ENCODE results near the gene GMEB2.

Gene GMEB2

DNA sequence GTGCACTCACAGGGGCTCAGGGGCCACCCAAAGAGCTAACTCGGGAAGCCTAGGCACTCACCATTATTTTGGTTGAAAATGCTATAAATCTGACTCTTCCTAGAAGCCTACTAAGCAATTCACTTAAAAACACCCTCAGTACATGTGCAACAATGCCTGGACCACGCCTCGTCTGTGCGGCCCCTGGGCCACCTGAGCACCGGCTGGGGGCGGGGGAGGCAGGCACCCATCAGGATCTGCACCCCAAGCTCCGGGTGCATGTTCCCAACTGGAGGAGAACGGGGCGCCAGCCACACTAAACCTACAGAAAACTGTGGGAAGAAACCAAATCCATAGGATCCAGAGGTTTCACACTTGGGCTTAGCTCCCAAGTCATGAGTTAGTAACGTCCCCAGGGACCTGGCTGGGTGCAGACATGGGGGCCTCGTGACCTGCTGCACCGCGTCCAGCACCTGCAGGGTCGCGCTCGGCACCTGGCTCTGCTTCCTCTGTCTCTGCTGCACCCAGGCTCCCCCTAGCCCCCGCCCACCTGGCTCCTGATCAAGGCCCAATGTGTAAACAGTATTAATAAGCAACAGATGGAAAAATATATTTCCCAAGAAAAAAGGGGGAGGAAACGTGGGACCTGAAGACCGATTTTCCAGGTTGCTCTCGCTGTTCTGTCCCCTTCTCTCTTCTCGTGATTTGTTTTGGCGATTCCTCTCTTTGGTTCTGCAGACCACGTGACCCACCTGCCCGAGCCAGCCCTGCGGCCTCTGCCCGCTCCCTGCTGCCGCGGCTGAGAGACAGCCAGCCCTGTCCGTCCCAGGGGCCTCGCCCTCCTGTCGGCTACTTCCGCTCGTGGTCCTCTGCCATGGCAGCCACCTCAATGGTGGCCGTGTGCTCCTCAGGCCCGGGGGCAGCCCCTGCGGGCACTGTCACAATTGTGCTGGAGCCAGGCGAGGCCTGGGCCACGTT is 37.4 kb downstream of the GMEB2 start:
- Histone ChIP-seq H3K27ac (ENCODE audit: insufficient read depth in 1 of 2, low read depth in 1 of 2, low read length in 2 of 2, poor library complexity in 1 of 2, severe bottlenecking in 2 of 2) (no peak overlapping the region), H3K9me3 (ENCODE audit: control extremely low read depth in 1 of 5, control insufficient read depth in 4 of 5, insufficient read depth in 2 of 5, low read depth in 1 of 5, low read length in 4 of 5) (no peaks in the 10 kb centered on the region), H3K36me3 (ENCODE audit: control insufficient read depth in 4 of 4, insufficient read depth in 4 of 4, low read length in 3 of 4) (peaks cover 0 to 40% (median 29%) of the 10 kb centered on the region in 4 experiments), H3K4me3 (ENCODE audit: control insufficient read depth in 1 of 7, extremely low read depth in 1 of 7, insufficient read depth in 4 of 7, low read depth in 2 of 7, low read length in 6 of 7) (no peak overlapping the region), H3K4me1 (ENCODE audit: control extremely low read depth in 1 of 4, control insufficient read depth in 4 of 4, insufficient read depth in 4 of 4, low read length in 3 of 4) (peaks cover 0 to 26% (median 25%) of the 10 kb centered on the region in 4 experiments), H3K27me3 (replicated peaks in 2 of 5; ENCODE audit: control insufficient read depth in 4 of 5, insufficient read depth in 5 of 5, low read length in 4 of 5) (no peaks in the 10 kb centered on the region)
- CTCF ChIA-PET, result interaction anchor here (1.0 kb wide), 1 partner anchor 9 kb away, joined by 3 read pairs; no protein-coding TSS in a partner anchor
- POLR2A ChIA-PET, result no interaction called here
- DNase-seq, result no peak
- WGBS (ENCODE audit: insufficient coverage), result 96% methylated on average over 34 of the region's 38 CpGs

DNA sequence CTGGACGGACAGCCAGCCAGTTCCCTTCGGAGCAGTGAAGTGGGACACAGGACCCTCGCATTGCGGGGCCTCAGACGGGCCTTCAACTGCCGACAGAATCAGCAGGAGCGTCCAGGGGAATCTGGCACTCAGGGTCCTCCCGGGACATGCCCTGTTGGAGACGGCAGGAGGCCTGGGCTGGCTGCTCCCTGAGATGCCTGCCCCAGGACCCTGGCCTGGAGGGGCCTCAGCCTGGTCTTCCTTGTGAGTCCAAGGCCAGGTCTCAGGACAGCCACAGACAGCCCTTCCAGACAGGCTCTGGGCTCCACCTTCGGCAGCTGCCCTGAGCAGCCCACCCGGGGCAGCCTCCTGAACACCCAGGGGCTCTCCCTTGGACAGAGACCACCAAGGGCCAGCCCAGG is 38.3 kb downstream of the GMEB2 start:
- POLR2A ChIA-PET, result no interaction called here
- H3K4me3 ChIP-seq (ENCODE audit: control insufficient read depth in 1 of 7, extremely low read depth in 1 of 7, insufficient read depth in 4 of 7, low read depth in 2 of 7, low read length in 6 of 7), result peak overlapping the region in 1 of 7 experiments; percentile 42
- H3K4me1 ChIP-seq (ENCODE audit: control extremely low read depth in 1 of 4, control insufficient read depth in 4 of 4, insufficient read depth in 4 of 4, low read length in 3 of 4), result peaks cover 0 to 26% (median 25%) of the 10 kb centered on the region in 4 experiments
- CTCF ChIA-PET, result interaction anchor here (1.2 kb wide), 1 partner anchor 53 kb away, joined by 5 read pairs; no protein-coding TSS in a partner anchor
- peaks cover 0 to 40% (median 28%) of the 10 kb centered on the region in 4 experiments for H3K36me3 ChIP-seq (ENCODE audit: control insufficient read depth in 4 of 4, insufficient read depth in 4 of 4, low read length in 3 of 4)
- H3K27me3 ChIP-seq (replicated peaks in 2 of 5; ENCODE audit: control insufficient read depth in 4 of 5, insufficient read depth in 5 of 5, low read length in 4 of 5), result no peaks in the 10 kb centered on the region
- WGBS (ENCODE audit: insufficient coverage), result 95% methylated on average over 11 of the region's 11 CpGs
- no peak overlapping the region for H3K27ac ChIP-seq (ENCODE audit: insufficient read depth in 1 of 2, low read depth in 1 of 2, low read length in 2 of 2, poor library complexity in 1 of 2, severe bottlenecking in 2 of 2)
- H3K9me3 ChIP-seq (ENCODE audit: control extremely low read depth in 1 of 5, control insufficient read depth in 4 of 5, insufficient read depth in 2 of 5, low read depth in 1 of 5, low read length in 4 of 5), result no peaks in the 10 kb centered on the region
- no peak for DNase-seq

DNA sequence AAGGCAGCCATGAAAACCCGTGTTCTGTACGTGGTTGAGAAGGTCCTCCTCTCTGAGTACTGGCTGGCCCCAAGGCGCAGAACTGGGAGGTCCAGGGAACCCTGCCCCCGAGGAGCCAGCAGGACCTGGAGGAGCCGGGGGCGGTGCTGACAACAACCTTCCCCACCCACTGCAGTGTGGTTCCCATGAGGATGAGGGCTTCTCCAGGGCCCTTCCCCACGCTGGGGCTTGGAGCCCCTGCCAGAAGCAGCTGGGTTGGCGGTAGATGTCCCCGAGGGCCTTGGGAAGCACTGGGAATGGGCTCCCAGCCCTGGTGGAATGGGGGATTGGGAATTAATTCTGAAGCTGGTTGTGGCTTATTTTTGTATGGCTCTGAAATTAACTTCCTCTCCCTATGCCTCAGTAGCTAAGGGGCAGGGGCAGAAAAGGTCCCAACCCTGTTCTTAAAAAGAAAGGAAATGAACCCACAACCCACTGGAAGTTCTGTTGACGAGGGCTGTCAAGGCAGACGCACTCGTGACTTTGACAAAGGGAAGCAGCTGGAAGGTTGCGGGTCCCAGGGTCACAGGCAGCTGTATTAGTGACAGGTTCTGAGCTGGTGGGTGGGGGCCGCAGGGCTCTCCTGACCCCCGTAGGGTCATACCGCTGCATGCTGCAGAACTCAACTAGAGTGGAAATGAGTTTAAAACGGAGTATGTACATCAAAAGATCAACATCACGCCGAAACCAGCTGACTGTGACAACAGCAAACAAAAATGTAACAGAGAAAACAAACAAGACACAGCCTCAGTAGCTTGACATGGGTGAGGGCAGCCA is 38.9 kb downstream of the GMEB2 start:
- WGBS (ENCODE audit: insufficient coverage), result 15% methylated on average over 15 of the region's 19 CpGs
- CTCF ChIA-PET, result interaction anchor here (0.9 to 1.2 kb wide), 2 partner anchors 10 to 54 kb away, joined by 3 to 5 read pairs; no protein-coding TSS in a partner anchor

DNA sequence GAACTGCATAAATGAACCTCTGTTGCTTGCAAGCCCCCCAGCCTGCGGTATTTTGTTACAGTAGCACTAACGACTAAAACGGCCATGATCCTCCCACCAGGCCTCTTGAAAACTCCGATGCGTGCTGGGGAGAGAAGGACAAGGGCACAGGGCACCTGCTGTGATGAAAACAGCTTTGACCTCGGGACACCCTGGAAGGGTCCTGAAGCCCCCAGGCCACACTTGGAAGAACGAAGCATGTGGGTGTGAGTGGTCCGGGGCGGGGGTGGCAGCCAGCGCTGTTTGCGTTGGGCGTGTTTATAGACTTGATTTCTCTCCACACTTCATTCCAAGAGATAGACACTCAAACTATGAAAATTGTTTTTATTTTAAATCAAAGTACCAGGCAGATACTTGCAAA is 39.6 kb downstream of the GMEB2 start:
- no peak overlapping the region for H3K4me3 ChIP-seq (ENCODE audit: control insufficient read depth in 1 of 7, extremely low read depth in 1 of 7, insufficient read depth in 4 of 7, low read depth in 2 of 7, low read length in 6 of 7)
- POLR2A ChIA-PET, result no interaction called here
- H3K36me3 ChIP-seq (ENCODE audit: control insufficient read depth in 4 of 4, insufficient read depth in 4 of 4, low read length in 3 of 4), result peaks cover 0 to 29% (median 20%) of the 10 kb centered on the region in 4 experiments
- no peaks in the 10 kb centered on the region for H3K9me3 ChIP-seq (ENCODE audit: control extremely low read depth in 1 of 5, control insufficient read depth in 4 of 5, insufficient read depth in 2 of 5, low read depth in 1 of 5, low read length in 4 of 5)
- 92% methylated on average over 6 of the region's 12 CpGs for WGBS (ENCODE audit: insufficient coverage)
- no peak overlapping the region for H3K27ac ChIP-seq (ENCODE audit: insufficient read depth in 1 of 2, low read depth in 1 of 2, low read length in 2 of 2, poor library complexity in 1 of 2, severe bottlenecking in 2 of 2)
- H3K27me3 ChIP-seq (replicated peaks in 2 of 5; ENCODE audit: control insufficient read depth in 4 of 5, insufficient read depth in 5 of 5, low read length in 4 of 5), result no peaks in the 10 kb centered on the region
- no peak for DNase-seq
- CTCF ChIA-PET, result no interaction called here
- H3K4me1 ChIP-seq (ENCODE audit: control extremely low read depth in 1 of 4, control insufficient read depth in 4 of 4, insufficient read depth in 4 of 4, low read length in 3 of 4), result peaks cover 0 to 26% (median 25%) of the 10 kb centered on the region in 4 experiments

More for the DNA sequence above, 38.9 kb downstream of the GMEB2 start:
- Histone ChIP-seq H3K4me1 (ENCODE audit: control extremely low read depth in 1 of 4, control insufficient read depth in 4 of 4, insufficient read depth in 4 of 4, low read length in 3 of 4) (peaks cover 0 to 26% (median 25%) of the 10 kb centered on the region in 4 experiments), H3K27ac (ENCODE audit: insufficient read depth in 1 of 2, low read depth in 1 of 2, low read length in 2 of 2, poor library complexity in 1 of 2, severe bottlenecking in 2 of 2) (no peak overlapping the region), H3K4me3 (ENCODE audit: control insufficient read depth in 1 of 7, extremely low read depth in 1 of 7, insufficient read depth in 4 of 7, low read depth in 2 of 7, low read length in 6 of 7) (peak overlapping the region in 4 of 7 experiments; percentile 4 to 42 (median 24)), H3K27me3 (replicated peaks in 2 of 5; ENCODE audit: control insufficient read depth in 4 of 5, insufficient read depth in 5 of 5, low read length in 4 of 5) (no peaks in the 10 kb centered on the region), H3K9me3 (ENCODE audit: control extremely low read depth in 1 of 5, control insufficient read depth in 4 of 5, insufficient read depth in 2 of 5, low read depth in 1 of 5, low read length in 4 of 5) (no peaks in the 10 kb centered on the region), H3K36me3 (ENCODE audit: control insufficient read depth in 4 of 4, insufficient read depth in 4 of 4, low read length in 3 of 4) (peaks cover 0 to 36% (median 24%) of the 10 kb centered on the region in 4 experiments)
- POLR2A ChIA-PET, result interaction anchor here (0.5 to 0.7 kb wide), 2 partner anchors 41 to 395 kb away, joined by 3 to 5 read pairs; no protein-coding TSS in a partner anchor
- peak; percentile 65 to 95 (median 91) for DNase-seq

DNA sequence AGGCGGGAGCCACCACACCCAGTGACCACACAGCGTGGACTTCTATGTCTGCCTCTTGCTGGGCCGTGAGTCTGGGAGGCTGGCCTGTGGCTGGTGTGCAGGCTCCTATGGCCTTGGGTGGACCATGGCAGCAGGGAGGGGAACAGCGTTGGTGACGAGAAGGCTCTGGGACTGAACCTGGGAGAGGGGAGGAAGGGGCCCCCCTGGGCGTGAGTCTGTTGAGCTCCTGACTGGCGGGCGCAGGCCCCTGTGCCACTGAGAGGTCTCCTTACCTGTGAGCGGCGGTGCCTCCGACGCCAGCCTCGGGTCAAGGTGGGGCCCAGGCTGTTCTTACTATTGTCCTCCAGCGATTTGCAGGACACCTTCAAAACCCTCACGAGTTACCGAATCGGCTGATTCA is 40.1 kb downstream of the GMEB2 start:
- Histone ChIP-seq H3K27ac (ENCODE audit: insufficient read depth in 1 of 2, low read depth in 1 of 2, low read length in 2 of 2, poor library complexity in 1 of 2, severe bottlenecking in 2 of 2) (no peak overlapping the region), H3K9me3 (ENCODE audit: control extremely low read depth in 1 of 5, control insufficient read depth in 4 of 5, insufficient read depth in 2 of 5, low read depth in 1 of 5, low read length in 4 of 5) (no peaks in the 10 kb centered on the region), H3K4me1 (ENCODE audit: control extremely low read depth in 1 of 4, control insufficient read depth in 4 of 4, insufficient read depth in 4 of 4, low read length in 3 of 4) (peaks cover 0 to 26% (median 25%) of the 10 kb centered on the region in 4 experiments), H3K4me3 (ENCODE audit: control insufficient read depth in 1 of 7, extremely low read depth in 1 of 7, insufficient read depth in 4 of 7, low read depth in 2 of 7, low read length in 6 of 7) (no peak overlapping the region), H3K27me3 (replicated peaks in 2 of 5; ENCODE audit: control insufficient read depth in 4 of 5, insufficient read depth in 5 of 5, low read length in 4 of 5) (no peaks in the 10 kb centered on the region), H3K36me3 (ENCODE audit: control insufficient read depth in 4 of 4, insufficient read depth in 4 of 4, low read length in 3 of 4) (peaks cover 0 to 24% (median 16%) of the 10 kb centered on the region in 4 experiments)
- no peak for DNase-seq
- POLR2A ChIA-PET, result interaction anchor here (0.7 kb wide), 1 partner anchor 102 kb away, joined by 3 read pairs; no protein-coding TSS in a partner anchor
- CTCF ChIA-PET, result no interaction called here
- 94% methylated on average over 15 of the region's 17 CpGs for WGBS (ENCODE audit: insufficient coverage)

DNA sequence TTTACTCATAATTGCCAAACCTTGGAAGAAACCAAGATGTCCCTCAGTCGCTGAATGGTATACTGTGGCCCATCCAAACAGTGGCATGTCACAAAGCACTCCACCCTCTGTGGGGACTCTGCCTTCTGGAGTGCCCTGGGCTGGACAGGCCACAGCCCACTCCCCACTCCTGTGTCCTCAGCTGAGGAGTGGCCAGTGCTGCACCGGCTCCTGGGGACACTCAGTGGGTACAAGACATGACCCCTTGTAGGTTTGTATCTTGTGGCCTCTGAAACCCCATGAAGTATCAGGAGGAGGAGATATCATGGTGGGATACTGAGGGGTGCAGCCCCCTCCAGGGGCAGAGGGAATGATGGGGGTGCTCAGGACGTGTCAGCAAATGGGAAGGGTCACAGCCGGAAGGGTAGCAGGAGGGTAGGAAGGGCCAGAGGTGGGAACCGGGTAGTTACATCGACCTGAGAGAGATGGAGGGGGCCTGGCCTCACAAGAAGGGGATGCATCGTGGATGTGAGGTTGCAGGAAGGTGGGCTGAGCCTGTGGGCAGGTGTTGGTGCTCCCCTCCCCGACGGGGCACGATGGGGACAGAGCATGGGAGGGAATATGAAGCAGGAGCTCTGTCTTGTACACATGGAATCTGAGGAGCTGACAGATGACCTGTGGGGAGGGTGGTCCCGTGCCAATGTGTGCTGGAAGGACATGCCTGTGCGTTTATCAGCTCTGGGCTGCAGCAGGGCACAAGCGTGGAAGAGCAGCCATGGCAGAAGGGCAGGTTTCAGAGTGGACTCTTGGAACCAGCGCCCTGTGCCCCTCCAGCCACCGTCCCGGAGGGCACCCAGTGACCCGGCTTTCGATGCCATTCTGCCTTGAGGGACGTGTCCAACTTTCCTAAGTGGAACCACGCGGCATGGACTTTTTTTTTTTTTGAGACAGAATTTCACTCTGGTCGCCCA is 41.0 kb downstream of the GMEB2 start:
- CTCF ChIA-PET, result interaction anchor here (1.4 kb wide), 1 partner anchor 28 kb away, joined by 3 read pairs; no protein-coding TSS in a partner anchor

More for the DNA sequence above, 41.0 kb downstream of the GMEB2 start:
- POLR2A ChIA-PET, result interaction anchor here (0.7 kb wide), 1 partner anchor 103 kb away, joined by 3 read pairs; no protein-coding TSS in a partner anchor
- Histone ChIP-seq H3K4me1 (ENCODE audit: control extremely low read depth in 1 of 4, control insufficient read depth in 4 of 4, insufficient read depth in 4 of 4, low read length in 3 of 4) (peaks cover 0 to 26% (median 25%) of the 10 kb centered on the region in 4 experiments), H3K9me3 (ENCODE audit: control extremely low read depth in 1 of 5, control insufficient read depth in 4 of 5, insufficient read depth in 2 of 5, low read depth in 1 of 5, low read length in 4 of 5) (no peaks in the 10 kb centered on the region), H3K27me3 (replicated peaks in 2 of 5; ENCODE audit: control insufficient read depth in 4 of 5, insufficient read depth in 5 of 5, low read length in 4 of 5) (no peaks in the 10 kb centered on the region), H3K4me3 (ENCODE audit: control insufficient read depth in 1 of 7, extremely low read depth in 1 of 7, insufficient read depth in 4 of 7, low read depth in 2 of 7, low read length in 6 of 7) (no peak overlapping the region), H3K36me3 (ENCODE audit: control insufficient read depth in 4 of 4, insufficient read depth in 4 of 4, low read length in 3 of 4) (peaks cover 0 to 17% (median 12%) of the 10 kb centered on the region in 4 experiments), H3K27ac (ENCODE audit: insufficient read depth in 1 of 2, low read depth in 1 of 2, low read length in 2 of 2, poor library complexity in 1 of 2, severe bottlenecking in 2 of 2) (no peak overlapping the region)
- no peak for DNase-seq
- WGBS (ENCODE audit: insufficient coverage), result 95% methylated on average over 19 of the region's 22 CpGs
